AG04450 (cell line): ENCODE results near the gene LGALSL. TPM values are rescaled to one million over a fixed set of nuclear protein-coding genes. Genes with fewer than 3 reads are reported as not detected.

Experiments
- CTCF ChIA-PET: fragments of 300-600, 350-600 bp; formaldehyde crosslinking; extraction: SDS; loops from one replicate; lab custom pipeline; 2022; ENCODE audit warnings: antibody characterized with exemption, inconsistent platforms; lab: Charles Lee
- POLR2A ChIA-PET: fragments of 350-600 bp; formaldehyde crosslinking; extraction: SDS; loops from one replicate; lab custom pipeline; 2021; ENCODE audit warnings: antibody characterized with exemption, inconsistent platforms; lab: Yijun Ruan, JAX
- DNase-seq: peaks from one replicate; pipeline ENCODE4 v3.0.0-alpha.2; 2011; ENCODE audit warnings: low read depth, low spot score
- H3K27ac ChIP-seq: one replicate; pipeline ENCODE4 v1.5.1; 2012; ENCODE audit warnings: low read depth, low read length, control low read depth
- H3K27me3 ChIP-seq: one replicate; pipeline ENCODE4 v1.6.0; 2012; ENCODE audit warnings: low read length; ENCODE audit not compliant: control insufficient read depth, insufficient read depth
- H3K4me3 ChIP-seq: 2 replicates; pipeline ENCODE4 v1.5.1; 2011; ENCODE audit warnings: mild to moderate bottlenecking, low read depth, low read length, control low read depth
- H3K9me3 ChIP-seq: 2 replicates; pipeline ENCODE4 v1.5.1; 2012; ENCODE audit warnings: low read length; ENCODE audit not compliant: control insufficient read depth, insufficient read depth
- CTCF ChIP-seq: IDR thresholded peaks from 2 replicates; pipeline ENCODE4 v1.5.1; 2011; ENCODE audit warnings: low read depth, low read length, control low read depth, inconsistent platforms
- polyA plus RNA-seq: library from polyadenylated mRNA; depleted of rRNA; stranded (reverse); fragments of >200 nt; gene quantifications from 2 replicates; pipeline ENCODE4 v1.2.3, GENCODE V29; 2011

LGALSL gene
- polyA plus RNA-seq, 1 experiment: 0.56 TPM

GRCh38 chr2:64459575-64459974 is 5.6 kb downstream of the LGALSL start:
- peaks cover 5% of the 10 kb centered on the region for H3K9me3 ChIP-seq
- ChIA-PET POLR2A (no interaction called here), CTCF (interaction anchor here (0.9 to 2.3 kb wide), 3 partner anchors 28 to 129 kb away, joined by 3 to 12 read pairs (median 3); no protein-coding TSS in a partner anchor)
- TF ChIP-seq CTCF: no peak
- no peak for DNase-seq
- H3K4me3 ChIP-seq: no peak overlapping the region
- no peak overlapping the region for H3K27ac ChIP-seq
- H3K27me3 ChIP-seq: peaks cover 34% of the 10 kb centered on the region

GRCh38 chr2:64460330-64460729 is 6.4 kb downstream of the LGALSL start:
- H3K9me3 ChIP-seq: no peaks in the 10 kb centered on the region
- ChIA-PET CTCF (interaction anchor here (0.9 to 2.3 kb wide), 2 partner anchors 28 to 130 kb away, joined by 3 to 12 read pairs; no protein-coding TSS in a partner anchor), POLR2A (no interaction called here)
- no peak overlapping the region for H3K4me3 ChIP-seq
- no peak for TF ChIP-seq CTCF
- no peak for DNase-seq
- H3K27ac ChIP-seq: no peak overlapping the region
- peaks cover 27% of the 10 kb centered on the region for H3K27me3 ChIP-seq

GRCh38 chr2:64461271-64462058 is 7.5 kb downstream of the LGALSL start:
- ChIA-PET POLR2A (no interaction called here), CTCF (interaction anchor here (1.2 kb wide), 1 partner anchor 27 kb away, joined by 4 read pairs; no protein-coding TSS in a partner anchor)
- H3K4me3 ChIP-seq: no peak overlapping the region
- TF ChIP-seq CTCF: no peak
- H3K27ac ChIP-seq: no peak overlapping the region
- no peak for DNase-seq
- H3K9me3 ChIP-seq: no peaks in the 10 kb centered on the region
- H3K27me3 ChIP-seq: peaks cover 20% of the 10 kb centered on the region

GRCh38 chr2:64462171-64462570 is 8.2 kb downstream of the LGALSL start:
- H3K27me3 ChIP-seq: peaks cover 20% of the 10 kb centered on the region
- H3K27ac ChIP-seq: no peak overlapping the region
- DNase-seq: no peak
- CTCF ChIA-PET: interaction anchor here (1.2 kb wide), 1 partner anchor 26 kb away, joined by 4 read pairs; no protein-coding TSS in a partner anchor
- POLR2A ChIA-PET: no interaction called here
- TF ChIP-seq CTCF: no peak
- no peak overlapping the region for H3K4me3 ChIP-seq
- H3K9me3 ChIP-seq: no peaks in the 10 kb centered on the region

- H3K27me3 ChIP-seq: peaks cover 24% of the 10 kb centered on the region
- ChIA-PET POLR2A (no interaction called here), CTCF (interaction anchor here (1.1 to 1.2 kb wide), 2 partner anchors 25 to 132 kb away, joined by 3 to 4 read pairs; no protein-coding TSS in a partner anchor)
- H3K27ac ChIP-seq: no peak overlapping the region
- no peak overlapping the region for H3K4me3 ChIP-seq
- TF ChIP-seq CTCF: no peak
- no peak for DNase-seq
- no peaks in the 10 kb centered on the region for H3K9me3 ChIP-seq
Measured at GRCh38 chr2:64462940-64463700, 9.2 kb downstream of the LGALSL start.
